Urinary bladder (tissue), 4 donors: ENCODE results near the gene ARL8A. TPM values are rescaled to one million over a fixed set of nuclear protein-coding genes. Genes with fewer than 3 reads are reported as not detected.

Source experiments
- DNase-seq: peaks from one replicate; pipeline ENCODE4 v3.0.0-alpha.2; 2015; ENCODE audit errors: extremely low spot score
- H3K27ac ChIP-seq: one replicate; pipeline ENCODE4 v1.5.1; 2013; ENCODE audit warnings: low read depth, mild to moderate bottlenecking, moderate library complexity
- H3K36me3 ChIP-seq: one replicate; pipeline ENCODE4 v1.6.1; 2013; ENCODE audit warnings: mild to moderate bottlenecking, moderate library complexity; ENCODE audit not compliant: insufficient read depth
- H3K4me1 ChIP-seq: one replicate; pipeline ENCODE4 v1.6.1; 2013; ENCODE audit warnings: mild to moderate bottlenecking, moderate library complexity; ENCODE audit not compliant: insufficient read depth
- H3K4me3 ChIP-seq: one replicate; pipeline ENCODE4 v1.5.1; 2013; ENCODE audit warnings: low read depth, low read length
- WGBS: extraction: QIAGEN DNeasy Blood & Tissue Kit; methylation state at CpG from one replicate; pipeline ENCODE4 v1.1.7; 2013; 5-methylcytosine and 5-hydroxymethylcytosine counted together
- polyA plus RNA-seq: library from polyadenylated mRNA; stranded (reverse); fragments of 200-250 nt; gene quantifications from one replicate; pipeline ENCODE4 v1.2.3, GENCODE V29; 2013
- total RNA-seq: library from RNA; depleted of rRNA; stranded (reverse); fragments of >200 nt; gene quantifications from one replicate; pipeline ENCODE4 v1.2.3, GENCODE V29; 2014
- donor health status: healthy with polysubstance abuse.
- donor health status: healthy.

Gene ARL8A
- total and polyA plus RNA-seq, 2 donors: 19.2 to 39.8 TPM

DNA sequence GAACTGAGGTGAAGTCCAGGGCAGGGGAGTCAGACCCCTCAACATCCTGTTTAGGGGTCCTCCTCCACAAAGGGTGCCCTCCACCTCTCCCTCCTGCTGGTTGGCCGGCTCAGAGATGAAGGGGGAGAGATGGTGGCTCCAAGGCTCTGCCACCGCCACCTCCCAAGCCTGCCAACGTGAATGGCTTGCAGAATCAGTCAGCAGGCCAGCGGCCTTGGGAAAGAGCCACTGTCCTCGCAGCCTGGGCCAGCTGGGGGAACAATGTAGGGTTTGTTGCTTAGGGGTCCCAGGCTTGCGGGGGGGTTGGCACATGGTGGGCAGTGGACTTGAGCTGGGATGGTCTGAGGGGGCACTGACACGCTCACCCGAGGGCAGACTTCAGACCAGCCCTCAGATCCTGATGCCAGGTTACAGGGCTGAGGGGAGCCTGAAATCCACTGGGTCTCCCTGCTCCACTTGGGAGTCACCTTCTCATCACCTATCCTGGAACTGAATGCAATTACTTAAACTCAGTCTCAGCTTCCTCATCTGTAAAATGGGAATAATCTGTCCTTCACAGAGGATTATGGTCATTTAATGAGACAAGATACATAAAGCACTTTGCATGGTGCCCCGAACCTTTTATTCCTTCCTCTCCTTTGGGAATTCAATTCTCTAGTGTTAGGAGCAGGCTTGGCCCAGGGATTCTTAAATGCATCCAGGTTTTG, 13.6 kb downstream of the ARL8A start:
- H3K4me1 ChIP-seq: no peaks in the 10 kb centered on the region
- WGBS: 77% methylated on average over 9 of the region's 9 CpGs
- H3K4me3 ChIP-seq: no peak overlapping the region
- H3K27ac ChIP-seq: no peak overlapping the region
- H3K36me3 ChIP-seq: peaks cover 3% of the 10 kb centered on the region
- no peak for DNase-seq

DNA sequence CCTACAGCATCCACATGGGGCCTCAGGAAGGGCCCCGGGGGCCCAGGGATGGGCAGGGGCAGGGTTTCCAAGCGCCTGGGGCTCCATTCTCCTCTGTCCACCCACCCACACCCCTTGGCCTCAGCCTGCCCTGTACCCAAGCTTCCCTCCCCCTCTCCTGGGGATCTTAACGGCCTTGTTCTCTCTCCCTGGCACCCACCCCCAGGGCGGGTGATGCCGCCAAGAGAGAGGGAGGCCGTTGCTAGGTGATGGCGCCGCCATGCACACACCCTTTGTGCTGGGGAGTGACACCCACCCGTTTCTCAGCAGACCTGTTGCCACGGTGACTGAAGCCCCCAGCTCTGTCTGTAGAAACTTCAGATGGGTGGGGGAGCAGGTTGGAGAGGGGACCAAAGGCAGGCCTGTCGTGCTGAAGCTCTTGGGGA, 14.2 kb downstream of the ARL8A start:
- no peak for DNase-seq
- Histone ChIP-seq H3K36me3 (peaks cover 3% of the 10 kb centered on the region), H3K4me1 (no peaks in the 10 kb centered on the region), H3K27ac (no peak overlapping the region), H3K4me3 (no peak overlapping the region)
- 51% methylated on average over 11 of the region's 11 CpGs for WGBS

DNA sequence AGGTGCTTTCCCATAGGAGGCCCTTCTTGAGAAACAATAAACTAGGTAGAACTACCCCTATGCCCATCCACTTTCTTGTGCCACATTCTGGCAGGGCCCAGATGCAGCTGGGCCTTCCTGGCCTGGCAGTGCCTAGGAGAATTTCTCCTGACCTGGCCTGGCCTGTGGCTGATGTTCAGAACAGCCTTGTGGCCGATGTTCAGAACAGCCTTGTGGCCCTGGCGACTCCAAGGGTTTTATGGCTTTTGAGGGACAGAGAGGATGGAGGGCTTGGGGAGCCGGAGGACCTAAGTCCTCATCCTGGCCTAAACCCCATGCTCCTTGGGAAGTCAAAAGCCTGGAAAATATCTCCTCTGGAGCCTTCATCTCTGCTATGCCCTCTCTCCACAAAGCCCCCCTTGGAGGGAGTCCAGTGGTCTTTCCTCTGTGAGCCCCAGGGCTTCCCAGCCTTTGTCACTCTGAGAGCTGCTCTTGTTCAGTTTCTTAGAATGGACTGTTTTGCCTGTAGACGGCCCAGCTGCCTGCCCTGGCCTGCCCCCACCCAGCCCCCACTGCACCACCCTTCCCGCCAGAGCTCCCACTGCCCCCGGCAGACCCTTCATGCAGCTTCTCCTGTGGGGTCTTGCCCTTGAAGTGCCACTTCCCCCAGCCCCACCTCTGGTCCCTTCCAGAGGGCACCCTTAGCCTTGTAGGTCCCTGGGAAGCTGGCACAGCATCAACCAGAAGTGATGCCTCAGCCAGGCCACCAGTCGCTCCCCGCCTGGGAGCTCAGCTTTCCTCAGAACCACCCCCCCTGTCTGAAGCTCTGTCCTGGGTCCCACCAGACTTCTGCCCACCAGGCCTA, 14.9 kb downstream of the ARL8A start:
- H3K36me3 ChIP-seq: peaks cover 3% of the 10 kb centered on the region
- no peak overlapping the region for H3K4me3 ChIP-seq
- DNase-seq: no peak
- no peaks in the 10 kb centered on the region for H3K4me1 ChIP-seq
- WGBS: 78% methylated on average over 8 of the region's 8 CpGs
- H3K27ac ChIP-seq: no peak overlapping the region

DNA sequence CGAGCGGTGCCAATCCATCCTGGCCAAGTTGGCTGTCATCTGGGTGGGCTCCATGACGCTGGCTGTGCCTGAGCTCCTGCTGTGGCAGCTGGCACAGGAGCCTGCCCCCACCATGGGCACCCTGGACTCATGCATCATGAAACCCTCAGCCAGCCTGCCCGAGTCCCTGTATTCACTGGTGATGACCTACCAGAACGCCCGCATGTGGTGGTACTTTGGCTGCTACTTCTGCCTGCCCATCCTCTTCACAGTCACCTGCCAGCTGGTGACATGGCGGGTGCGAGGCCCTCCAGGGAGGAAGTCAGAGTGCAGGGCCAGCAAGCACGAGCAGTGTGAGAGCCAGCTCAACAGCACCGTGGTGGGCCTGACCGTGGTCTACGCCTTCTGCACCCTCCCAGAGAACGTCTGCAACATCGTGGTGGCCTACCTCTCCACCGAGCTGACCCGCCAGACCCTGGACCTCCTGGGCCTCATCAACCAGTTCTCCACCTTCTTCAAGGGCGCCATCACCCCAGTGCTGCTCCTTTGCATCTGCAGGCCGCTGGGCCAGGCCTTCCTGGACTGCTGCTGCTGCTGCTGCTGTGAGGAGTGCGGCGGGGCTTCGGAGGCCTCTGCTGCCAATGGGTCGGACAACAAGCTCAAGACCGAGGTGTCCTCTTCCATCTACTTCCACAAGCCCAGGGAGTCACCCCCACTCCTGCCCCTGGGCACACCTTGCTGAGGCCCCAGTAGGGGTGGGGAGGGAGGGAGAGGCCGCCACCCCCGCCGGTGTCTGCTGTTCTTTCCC, 16.5 kb downstream of the ARL8A start:
- no peak for DNase-seq
- no peak overlapping the region for H3K4me3 ChIP-seq
- no peak overlapping the region for H3K27ac ChIP-seq
- no peaks in the 10 kb centered on the region for H3K36me3 ChIP-seq
- 95% methylated on average over 26 of the region's 26 CpGs for WGBS
- H3K4me1 ChIP-seq: no peaks in the 10 kb centered on the region

DNA sequence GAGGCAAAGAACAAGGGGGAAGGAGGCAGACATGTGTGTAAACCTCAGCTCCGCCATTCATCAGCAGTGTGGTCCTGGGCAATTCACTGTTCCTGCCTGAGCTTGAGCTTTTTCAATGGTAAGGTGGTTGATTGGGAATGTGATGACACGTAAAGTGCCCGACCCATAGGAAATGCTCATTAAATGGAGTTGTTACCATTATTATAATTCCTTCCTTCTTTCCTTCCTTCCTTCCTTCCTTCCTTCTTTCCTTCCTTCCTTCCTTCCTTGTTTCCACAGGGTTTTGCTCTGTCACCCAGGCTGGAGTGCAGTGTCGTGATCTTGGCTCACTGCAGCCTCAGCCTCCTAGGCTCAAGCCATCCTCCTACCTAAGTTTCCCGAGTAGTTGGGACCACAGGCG, 17.5 kb downstream of the ARL8A start:
- no peaks in the 10 kb centered on the region for H3K36me3 ChIP-seq
- 95% methylated on average over 6 of the region's 6 CpGs for WGBS
- no peaks in the 10 kb centered on the region for H3K4me1 ChIP-seq
- H3K27ac ChIP-seq: no peak overlapping the region
- no peak overlapping the region for H3K4me3 ChIP-seq
- no peak for DNase-seq

DNA sequence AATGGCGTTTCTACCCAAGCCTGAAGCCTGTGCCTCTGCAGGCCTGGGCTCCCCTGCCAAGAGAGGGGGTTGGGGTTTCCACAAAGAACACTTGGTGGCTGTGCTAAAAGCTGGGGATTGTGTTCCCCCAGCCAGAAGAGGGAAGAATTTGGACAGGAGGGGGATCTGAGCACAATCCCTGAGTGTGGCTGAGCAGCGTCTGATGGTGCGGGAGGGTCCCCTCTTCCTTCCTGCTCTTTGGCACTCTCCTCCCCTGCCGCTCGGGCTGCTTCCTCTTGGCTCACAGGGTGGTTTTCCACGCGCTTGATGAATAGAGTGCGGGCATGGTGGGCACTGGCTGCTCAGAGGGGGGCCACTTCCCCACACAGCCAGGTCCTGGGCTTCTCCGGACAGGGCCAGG, 18.1 kb downstream of the ARL8A start:
- H3K4me1 ChIP-seq: no peaks in the 10 kb centered on the region
- H3K4me3 ChIP-seq: no peak overlapping the region
- H3K27ac ChIP-seq: no peak overlapping the region
- 51% methylated on average over 9 of the region's 9 CpGs for WGBS
- no peaks in the 10 kb centered on the region for H3K36me3 ChIP-seq
- no peak for DNase-seq

DNA sequence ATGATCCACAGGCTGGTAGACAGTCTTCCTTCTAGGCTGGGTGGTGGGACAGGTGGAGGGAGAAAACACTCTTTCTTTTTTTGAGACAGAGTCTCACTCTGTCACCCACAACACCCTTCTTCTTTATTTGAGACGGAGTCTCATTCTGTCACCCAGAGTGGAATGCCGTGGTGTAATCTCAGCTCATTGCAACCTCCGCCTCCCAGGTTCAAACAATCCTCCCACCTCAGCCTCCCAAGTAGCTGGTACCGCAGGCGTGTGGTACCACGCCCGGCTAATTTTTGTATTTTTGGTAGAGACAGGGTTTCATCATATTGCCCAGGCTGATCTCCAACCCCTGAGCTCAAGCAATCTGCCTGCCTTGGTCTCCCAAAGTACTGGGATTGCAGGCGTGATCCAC, 18.9 kb downstream of the ARL8A start:
- Histone ChIP-seq H3K36me3 (no peaks in the 10 kb centered on the region), H3K4me3 (no peak overlapping the region), H3K4me1 (no peaks in the 10 kb centered on the region), H3K27ac (no peak overlapping the region)
- 94% methylated on average over 8 of the region's 8 CpGs for WGBS
- no peak for DNase-seq

DNA sequence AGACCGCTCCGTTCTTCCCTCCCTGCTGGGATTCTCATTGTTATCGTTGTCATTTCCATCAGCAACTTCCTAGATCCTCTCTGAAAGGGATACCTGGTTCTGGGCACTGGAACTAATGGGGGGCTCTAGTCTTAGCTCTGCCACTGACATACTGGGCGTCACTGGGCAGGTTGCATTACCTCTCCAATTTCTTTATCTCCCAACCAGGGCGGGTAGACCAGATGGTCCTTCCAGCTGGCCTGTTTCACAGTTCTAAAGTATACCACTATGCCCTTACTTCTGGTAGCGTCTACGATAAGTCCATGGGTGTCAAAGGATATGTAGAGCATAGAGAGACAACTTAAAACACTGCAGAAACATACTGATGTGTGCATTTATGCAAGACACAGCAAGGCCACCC, 20.4 kb downstream of the ARL8A start:
- no peak for DNase-seq
- 88% methylated on average over 7 of the region's 7 CpGs for WGBS
- Histone ChIP-seq H3K4me1 (no peaks in the 10 kb centered on the region), H3K27ac (no peak overlapping the region), H3K4me3 (no peak overlapping the region), H3K36me3 (no peaks in the 10 kb centered on the region)

DNA sequence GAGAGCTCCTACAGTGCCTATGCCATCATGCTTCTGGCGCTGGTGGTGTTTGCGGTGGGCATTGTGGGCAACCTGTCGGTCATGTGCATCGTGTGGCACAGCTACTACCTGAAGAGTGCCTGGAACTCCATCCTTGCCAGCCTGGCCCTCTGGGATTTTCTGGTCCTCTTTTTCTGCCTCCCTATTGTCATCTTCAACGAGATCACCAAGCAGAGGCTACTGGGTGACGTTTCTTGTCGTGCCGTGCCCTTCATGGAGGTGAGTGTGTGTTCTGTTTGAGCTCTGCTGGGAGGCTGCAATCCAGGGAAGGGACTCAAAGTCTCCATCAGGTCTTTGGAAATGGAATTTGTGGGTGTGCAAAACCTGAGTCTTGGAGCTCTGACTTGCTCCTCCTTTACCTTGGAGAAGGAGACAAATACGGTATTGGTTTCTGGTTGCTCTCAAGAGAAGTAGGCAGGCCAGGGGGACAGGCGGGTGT, 21.2 kb downstream of the ARL8A start:
- H3K36me3 ChIP-seq: no peaks in the 10 kb centered on the region
- DNase-seq: no peak
- WGBS: 91% methylated on average over 10 of the region's 10 CpGs

DNA sequence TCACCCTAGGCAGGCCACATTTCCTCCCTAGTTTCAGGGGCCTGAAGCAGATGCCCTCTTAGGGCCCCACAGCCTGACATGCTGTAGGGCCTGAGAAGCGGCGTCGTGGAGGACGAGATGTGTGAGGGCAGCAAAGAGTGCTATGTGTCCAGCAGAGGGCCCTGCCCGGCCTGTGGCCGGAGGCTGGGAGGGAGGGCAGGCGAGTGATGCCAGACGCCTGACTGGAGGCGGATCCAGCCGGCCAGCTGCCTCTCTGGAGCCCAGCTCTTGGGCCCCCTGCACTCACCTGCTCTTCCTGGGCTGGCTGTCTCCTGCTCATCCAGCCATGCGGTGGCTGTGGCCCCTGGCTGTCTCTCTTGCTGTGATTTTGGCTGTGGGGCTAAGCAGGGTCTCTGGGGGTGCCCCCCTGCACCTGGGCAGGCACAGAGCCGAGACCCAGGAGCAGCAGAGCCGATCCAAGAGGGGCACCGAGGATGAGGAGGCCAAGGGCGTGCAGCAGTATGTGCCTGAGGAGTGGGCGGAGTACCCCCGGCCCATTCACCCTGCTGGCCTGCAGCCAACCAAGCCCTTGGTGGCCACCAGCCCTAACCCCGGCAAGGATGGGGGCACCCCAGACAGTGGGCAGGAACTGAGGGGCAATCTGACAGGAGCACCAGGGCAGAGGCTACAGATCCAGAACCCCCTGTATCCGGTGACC, 21.8 kb downstream of the ARL8A start, which contains the start of gene GPR37L1:
GPR37L1 (plus strand) TSS at position 279 of the 697 bp plus-strand sequence; CDS start at position 326, 47 bp downstream.
- no peak within 1 kb of the TSS for H3K27ac ChIP-seq
- no peak within 1 kb of the TSS for H3K4me3 ChIP-seq
- DNase-seq: no peak
- 51% methylated on average over 19 of the region's 19 CpGs for WGBS
- H3K4me1 ChIP-seq: no peaks in the 10 kb centered on the region
- no peaks in the 10 kb centered on the region for H3K36me3 ChIP-seq

More for the DNA sequence above, 21.2 kb downstream of the ARL8A start:
- no peak overlapping the region for H3K4me3 ChIP-seq
- no peaks in the 10 kb centered on the region for H3K4me1 ChIP-seq
- H3K27ac ChIP-seq: no peak overlapping the region

DNA sequence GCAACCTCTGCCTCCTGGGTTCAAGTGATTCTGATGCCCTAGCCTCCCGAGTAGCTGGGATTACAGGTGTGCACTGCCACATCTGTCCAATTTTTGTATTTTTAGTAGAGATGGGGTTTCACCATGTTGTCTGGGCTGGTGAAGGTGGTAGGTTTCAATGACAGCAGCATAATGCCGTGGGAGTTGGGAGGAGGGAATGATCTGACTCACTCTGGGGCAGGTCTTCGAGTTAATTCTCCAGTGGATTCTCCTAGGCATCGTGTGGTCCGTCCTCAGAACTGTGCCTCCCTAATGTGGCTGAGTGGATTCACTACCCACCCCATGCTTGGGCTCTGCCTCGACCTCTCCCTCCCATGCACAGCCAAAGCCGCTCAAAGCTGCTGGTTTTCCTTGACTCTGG, 23.5 kb downstream of the ARL8A start:
- Histone ChIP-seq H3K36me3 (no peaks in the 10 kb centered on the region), H3K4me3 (no peak overlapping the region), H3K4me1 (no peaks in the 10 kb centered on the region), H3K27ac (no peak overlapping the region)
- WGBS: 73% methylated on average over 7 of the region's 7 CpGs
- DNase-seq: no peak

DNA sequence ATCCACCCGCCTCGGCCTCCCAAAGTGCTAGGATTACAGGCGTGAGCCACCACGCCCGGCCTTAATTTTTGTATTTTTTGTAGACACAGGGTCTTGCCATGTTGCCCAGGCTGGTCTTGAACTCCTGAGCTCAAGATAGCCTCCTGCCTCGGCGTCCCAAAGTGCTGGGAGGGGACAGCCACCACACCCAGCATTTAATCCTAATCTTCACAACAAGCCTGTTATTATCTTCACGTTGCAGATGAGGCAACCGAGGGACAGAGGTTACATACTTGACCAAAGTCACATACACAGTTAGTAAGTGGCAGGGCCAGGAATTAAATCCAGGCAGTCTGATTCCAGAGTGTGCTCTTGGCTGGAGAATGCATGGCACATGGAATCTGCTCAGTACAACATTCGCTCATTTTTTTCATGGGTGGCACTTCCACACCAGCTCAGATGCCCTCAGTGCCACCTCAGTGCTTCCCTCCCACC, 26.6 kb downstream of the ARL8A start:
- WGBS: 79% methylated on average over 10 of the region's 10 CpGs
- no peaks in the 10 kb centered on the region for H3K4me1 ChIP-seq
- no peak overlapping the region for H3K27ac ChIP-seq
- H3K4me3 ChIP-seq: no peak overlapping the region
- DNase-seq: no peak
- H3K36me3 ChIP-seq: no peaks in the 10 kb centered on the region

DNA sequence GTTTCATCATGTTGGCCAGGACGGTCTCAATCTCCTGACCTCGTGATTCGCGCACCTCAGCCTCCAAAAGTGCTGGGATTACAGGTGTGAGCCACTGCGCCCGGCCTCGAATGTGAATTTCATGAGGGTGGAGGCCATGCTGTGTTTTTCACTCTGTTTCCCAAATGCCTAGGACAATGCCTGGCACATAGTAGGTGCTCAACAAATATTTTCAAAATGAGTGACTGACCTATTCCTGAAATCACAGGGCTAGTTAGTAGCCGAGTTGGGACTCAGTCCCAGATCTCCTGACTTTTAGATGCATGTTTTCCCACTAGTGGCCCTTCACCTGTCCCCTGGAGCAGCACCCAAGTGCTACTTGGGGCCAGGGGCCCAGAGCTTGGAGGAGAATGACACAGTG, 28.2 kb downstream of the ARL8A start:
- Histone ChIP-seq H3K27ac (no peak overlapping the region), H3K4me1 (no peaks in the 10 kb centered on the region), H3K4me3 (no peak overlapping the region), H3K36me3 (no peaks in the 10 kb centered on the region)
- no peak for DNase-seq
- 94% methylated on average over 8 of the region's 8 CpGs for WGBS
